HepG2 (cell line): Measurements from ENCODE around the gene COG5.

Experiments
- DNMT3B ChIP-seq: conservative IDR thresholded peaks from 2 replicates; pipeline ENCODE4 v1.6.1; 2016; ENCODE audit warnings: missing biosample characterization, control low read depth
- ELF4 ChIP-seq: sonication (generic); formaldehyde crosslinking; IDR thresholded peaks from 2 replicates; pipeline ENCODE4 v1.5.0; 2020; ENCODE audit warnings: missing genetic modification reagents, mild to moderate bottlenecking, moderate library complexity, borderline replicate concordance
- POLR2AphosphoS2 ChIP-seq: IDR thresholded peaks from 2 replicates; pipeline ENCODE4 v1.6.1; 2011; ENCODE audit warnings: low read depth, low read length, improper control_type of control experiment
- POLR2AphosphoS5 ChIP-seq: IDR thresholded peaks from 2 replicates; pipeline ENCODE4 v1.6.1; 2012; ENCODE audit warnings: low read depth, low read length
- TARDBP ChIP-seq: sonication (generic); formaldehyde crosslinking; IDR thresholded peaks from 2 replicates; pipeline ENCODE4 v1.8.0; 2022; ENCODE audit warnings: mild to moderate bottlenecking, missing genetic modification reagents
- ZNF138 ChIP-seq: sonication (generic); formaldehyde crosslinking; IDR thresholded peaks from 2 replicates; pipeline ENCODE4 v1.5.0; 2020; ENCODE audit warnings: mild to moderate bottlenecking, low read depth, missing genetic modification reagents
- ZNF326 ChIP-seq: sonication (generic); formaldehyde crosslinking; IDR thresholded peaks from 2 replicates; pipeline ENCODE4 v1.4.0; 2020; ENCODE audit warnings: missing genetic modification reagents, borderline replicate concordance
- ZNF432 ChIP-seq: sonication (generic); formaldehyde crosslinking; IDR thresholded peaks from 2 replicates; pipeline ENCODE4 v1.5.0; 2020; ENCODE audit warnings: missing genetic modification reagents, mild to moderate bottlenecking, borderline replicate concordance
- TF ChIP-seq, protein P1 (sequence below): sonication (generic); formaldehyde crosslinking; IDR thresholded peaks from 2 replicates; pipeline ENCODE4 v1.5.0; 2020; ENCODE audit warnings: mild to moderate bottlenecking, missing genetic modification reagents, moderate library complexity
- TF ChIP-seq, protein P2 (sequence below): IDR thresholded peaks from 2 replicates; pipeline ENCODE4 v1.6.1; 2012; ENCODE audit warnings: low read length, improper control_type of control experiment
- TF ChIP-seq, protein P3 (sequence below): sonication (generic); formaldehyde crosslinking; IDR thresholded peaks from 2 replicates; pipeline ENCODE4 v1.4.0; 2020; ENCODE audit warnings: missing genetic modification reagents

DNA sequence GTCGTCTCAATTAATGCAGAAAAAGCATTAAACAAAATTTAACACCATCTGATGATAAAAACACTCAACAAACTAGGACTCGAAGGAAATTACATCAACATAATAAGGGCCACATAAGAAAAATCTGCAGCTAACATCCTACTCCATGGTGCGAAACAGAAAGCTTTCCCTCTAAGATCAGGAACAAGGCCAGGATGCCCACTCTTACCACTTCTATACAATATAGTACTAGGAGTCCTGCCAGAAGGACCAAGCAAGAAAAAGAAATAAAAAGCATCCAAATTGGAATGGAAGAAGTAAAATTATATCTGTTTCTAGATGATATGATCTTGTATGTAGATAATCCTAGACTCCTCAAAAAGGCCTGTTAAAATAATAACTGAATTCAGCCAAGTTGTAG, 237.7 kb downstream of the COG5 start:
- TF ChIP-seq, protein P1, sequence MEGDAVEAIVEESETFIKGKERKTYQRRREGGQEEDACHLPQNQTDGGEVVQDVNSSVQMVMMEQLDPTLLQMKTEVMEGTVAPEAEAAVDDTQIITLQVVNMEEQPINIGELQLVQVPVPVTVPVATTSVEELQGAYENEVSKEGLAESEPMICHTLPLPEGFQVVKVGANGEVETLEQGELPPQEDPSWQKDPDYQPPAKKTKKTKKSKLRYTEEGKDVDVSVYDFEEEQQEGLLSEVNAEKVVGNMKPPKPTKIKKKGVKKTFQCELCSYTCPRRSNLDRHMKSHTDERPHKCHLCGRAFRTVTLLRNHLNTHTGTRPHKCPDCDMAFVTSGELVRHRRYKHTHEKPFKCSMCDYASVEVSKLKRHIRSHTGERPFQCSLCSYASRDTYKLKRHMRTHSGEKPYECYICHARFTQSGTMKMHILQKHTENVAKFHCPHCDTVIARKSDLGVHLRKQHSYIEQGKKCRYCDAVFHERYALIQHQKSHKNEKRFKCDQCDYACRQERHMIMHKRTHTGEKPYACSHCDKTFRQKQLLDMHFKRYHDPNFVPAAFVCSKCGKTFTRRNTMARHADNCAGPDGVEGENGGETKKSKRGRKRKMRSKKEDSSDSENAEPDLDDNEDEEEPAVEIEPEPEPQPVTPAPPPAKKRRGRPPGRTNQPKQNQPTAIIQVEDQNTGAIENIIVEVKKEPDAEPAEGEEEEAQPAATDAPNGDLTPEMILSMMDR (CRISPR knock-in tag): no peak
- TF ChIP-seq, protein P2, sequence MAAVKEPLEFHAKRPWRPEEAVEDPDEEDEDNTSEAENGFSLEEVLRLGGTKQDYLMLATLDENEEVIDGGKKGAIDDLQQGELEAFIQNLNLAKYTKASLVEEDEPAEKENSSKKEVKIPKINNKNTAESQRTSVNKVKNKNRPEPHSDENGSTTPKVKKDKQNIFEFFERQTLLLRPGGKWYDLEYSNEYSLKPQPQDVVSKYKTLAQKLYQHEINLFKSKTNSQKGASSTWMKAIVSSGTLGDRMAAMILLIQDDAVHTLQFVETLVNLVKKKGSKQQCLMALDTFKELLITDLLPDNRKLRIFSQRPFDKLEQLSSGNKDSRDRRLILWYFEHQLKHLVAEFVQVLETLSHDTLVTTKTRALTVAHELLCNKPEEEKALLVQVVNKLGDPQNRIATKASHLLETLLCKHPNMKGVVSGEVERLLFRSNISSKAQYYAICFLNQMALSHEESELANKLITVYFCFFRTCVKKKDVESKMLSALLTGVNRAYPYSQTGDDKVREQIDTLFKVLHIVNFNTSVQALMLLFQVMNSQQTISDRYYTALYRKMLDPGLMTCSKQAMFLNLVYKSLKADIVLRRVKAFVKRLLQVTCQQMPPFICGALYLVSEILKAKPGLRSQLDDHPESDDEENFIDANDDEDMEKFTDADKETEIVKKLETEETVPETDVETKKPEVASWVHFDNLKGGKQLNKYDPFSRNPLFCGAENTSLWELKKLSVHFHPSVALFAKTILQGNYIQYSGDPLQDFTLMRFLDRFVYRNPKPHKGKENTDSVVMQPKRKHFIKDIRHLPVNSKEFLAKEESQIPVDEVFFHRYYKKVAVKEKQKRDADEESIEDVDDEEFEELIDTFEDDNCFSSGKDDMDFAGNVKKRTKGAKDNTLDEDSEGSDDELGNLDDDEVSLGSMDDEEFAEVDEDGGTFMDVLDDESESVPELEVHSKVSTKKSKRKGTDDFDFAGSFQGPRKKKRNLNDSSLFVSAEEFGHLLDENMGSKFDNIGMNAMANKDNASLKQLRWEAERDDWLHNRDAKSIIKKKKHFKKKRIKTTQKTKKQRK: no peak
- TF ChIP-seq ELF4 (CRISPR knock-in tag) (no peak), POLR2AphosphoS5 (no peak), ZNF138 (CRISPR knock-in tag) (no peak), POLR2AphosphoS2 (no peak), ZNF326 (CRISPR knock-in tag) (no peak), ZNF432 (no peak), DNMT3B (CRISPR knock-in tag) (no peak), TARDBP (no peak)
- TF ChIP-seq, protein P3, sequence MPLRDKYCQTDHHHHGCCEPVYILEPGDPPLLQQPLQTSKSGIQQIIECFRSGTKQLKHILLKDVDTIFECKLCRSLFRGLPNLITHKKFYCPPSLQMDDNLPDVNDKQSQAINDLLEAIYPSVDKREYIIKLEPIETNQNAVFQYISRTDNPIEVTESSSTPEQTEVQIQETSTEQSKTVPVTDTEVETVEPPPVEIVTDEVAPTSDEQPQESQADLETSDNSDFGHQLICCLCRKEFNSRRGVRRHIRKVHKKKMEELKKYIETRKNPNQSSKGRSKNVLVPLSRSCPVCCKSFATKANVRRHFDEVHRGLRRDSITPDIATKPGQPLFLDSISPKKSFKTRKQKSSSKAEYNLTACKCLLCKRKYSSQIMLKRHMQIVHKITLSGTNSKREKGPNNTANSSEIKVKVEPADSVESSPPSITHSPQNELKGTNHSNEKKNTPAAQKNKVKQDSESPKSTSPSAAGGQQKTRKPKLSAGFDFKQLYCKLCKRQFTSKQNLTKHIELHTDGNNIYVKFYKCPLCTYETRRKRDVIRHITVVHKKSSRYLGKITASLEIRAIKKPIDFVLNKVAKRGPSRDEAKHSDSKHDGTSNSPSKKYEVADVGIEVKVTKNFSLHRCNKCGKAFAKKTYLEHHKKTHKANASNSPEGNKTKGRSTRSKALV: no peak
